SIG-M5 treated with dmso at 0.1 percent for 504 hours (cell line): ENCODE data around the gene SF3A2.
A peak's percentile ranks its signal among the peaks of the same experiment; 100 is the strongest.

Experiments
- DNase-seq: peaks from one replicate; lab custom pipeline; 2025; ENCODE audit not compliant: unreplicated experiment; lab: John Stamatoyannopoulos, UW

The SF3A2 gene

GRCh38 chr19:2226051-2226839 lies 10.4 kb upstream of the SF3A2 start:
- DNase-seq: no peak

DNA sequence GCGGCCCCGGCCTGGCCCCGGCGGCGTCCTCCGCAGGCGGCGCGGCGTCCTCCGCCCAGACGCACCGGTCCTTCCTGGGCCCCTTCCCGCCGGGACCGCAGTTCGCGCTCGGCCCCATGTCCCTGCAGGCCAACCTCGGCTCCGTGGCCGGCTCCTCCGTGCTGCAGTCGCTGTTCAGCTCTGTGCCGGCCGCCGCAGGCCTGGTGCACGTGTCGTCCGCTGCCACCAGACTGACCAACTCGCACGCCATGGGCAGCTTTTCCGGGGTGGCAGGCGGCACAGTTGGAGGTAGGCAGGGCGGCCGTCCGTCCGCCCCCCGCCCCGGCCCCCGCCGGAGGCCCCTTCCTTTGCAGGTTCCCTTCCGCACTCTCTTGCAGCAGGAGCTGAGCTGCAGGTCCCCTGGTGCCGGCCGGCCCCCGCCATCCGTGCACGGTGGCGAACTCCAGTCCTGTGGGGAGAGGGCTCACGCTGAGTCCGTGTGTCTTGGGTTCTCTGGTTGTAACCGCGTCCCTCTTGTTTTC lies 9.7 kb upstream of the SF3A2 start:
- no peak for DNase-seq

GRCh38 chr19:2227415-2228156 lies 9.0 kb upstream of the SF3A2 start:
- DNase-seq: no peak

DNA sequence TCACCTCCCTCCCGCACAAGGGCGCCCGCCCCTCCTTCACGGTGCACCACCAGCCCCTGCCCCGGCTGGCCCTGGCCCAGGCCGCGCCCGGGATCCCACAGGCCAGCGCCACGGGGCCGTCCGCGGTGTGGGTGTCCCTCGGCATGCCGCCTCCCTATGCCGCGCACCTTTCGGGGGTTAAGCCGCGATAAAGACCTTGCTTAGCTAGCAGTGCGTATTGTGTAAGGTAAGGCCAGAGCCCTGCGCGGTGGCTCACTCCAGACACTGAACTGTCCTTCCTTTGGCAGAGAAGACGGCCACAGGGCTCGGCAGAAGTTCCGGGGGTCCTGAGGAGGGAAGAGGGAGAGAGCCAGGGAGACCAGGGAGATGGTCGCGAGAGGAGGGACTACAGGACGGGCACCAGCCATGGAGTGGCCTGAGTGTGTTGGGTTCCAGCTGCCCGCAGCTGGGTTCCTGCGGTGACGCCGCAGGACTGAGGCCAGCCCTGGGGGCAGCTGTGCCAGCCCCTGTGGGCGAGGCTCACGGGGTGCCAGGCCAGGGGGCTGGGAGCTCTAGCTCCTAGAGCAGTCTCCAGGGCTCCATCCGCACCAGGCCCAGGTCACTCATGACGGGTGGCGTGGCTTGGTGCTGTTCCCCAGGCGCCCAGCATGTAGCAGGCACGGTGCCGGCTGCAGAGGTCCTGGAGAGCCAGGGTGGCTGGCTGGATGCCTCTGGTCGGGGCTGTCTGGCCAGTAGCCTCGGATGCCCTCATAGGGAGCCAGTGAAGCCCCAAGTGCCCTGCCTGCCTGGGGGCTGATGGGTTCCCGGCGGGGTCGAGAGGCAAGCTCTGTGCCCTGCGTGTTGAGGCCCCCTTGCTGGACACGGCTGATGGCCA lies 8.2 kb upstream of the SF3A2 start:
- no peak for DNase-seq

DNA sequence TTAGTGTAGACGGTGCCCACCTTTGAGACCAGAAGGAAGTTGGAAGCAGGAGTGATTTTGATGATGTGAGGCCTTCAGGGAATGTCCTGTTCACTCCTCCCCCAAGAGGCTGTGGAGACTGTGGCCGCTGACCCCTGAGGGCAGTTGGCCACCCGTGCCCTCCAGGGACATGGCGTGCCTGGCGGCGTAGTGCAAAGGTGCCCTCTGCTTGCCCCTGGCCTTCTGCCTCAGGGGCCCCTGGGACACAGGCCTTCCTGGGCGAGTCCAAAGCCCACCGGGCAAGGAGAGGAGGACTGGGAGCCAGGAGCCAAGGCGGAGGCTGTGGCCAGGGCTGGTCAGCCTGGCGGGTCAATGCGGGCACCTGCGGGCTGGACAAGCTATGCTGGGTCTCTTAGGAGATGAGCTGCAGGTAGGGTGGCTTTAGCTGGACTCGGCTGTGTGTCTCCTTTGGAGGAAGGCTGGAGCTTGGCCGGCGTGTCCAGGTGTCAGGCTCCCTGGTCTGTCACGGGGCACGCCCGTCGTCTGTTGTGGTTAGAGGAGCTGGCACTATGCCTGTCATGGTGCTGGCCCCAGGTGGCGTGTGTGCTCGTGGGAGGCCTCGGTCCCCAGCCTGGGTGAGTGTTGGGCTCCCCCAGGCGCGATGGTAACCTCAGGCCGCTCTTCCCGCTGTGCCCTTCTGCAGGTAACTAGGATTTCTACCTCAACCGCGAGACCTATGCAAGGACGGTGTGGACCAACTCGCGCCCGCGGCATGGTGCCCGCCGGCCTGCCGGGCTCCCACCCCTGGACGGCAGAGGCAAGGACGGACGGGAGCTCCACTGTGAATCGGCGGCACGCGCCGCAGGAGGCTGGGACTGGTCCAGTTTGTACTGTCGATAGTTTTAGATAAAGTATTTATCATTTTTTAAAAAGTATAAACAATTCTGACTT lies 7.3 kb upstream of the SF3A2 start:
- no peak for DNase-seq

- no peak for DNase-seq
These were observed 6.5 kb upstream of the SF3A2 start for GRCh38 chr19:2230033-2230531.

- no peak for DNase-seq
These were observed 5.7 kb upstream of the SF3A2 start for GRCh38 chr19:2230807-2231533.

DNA sequence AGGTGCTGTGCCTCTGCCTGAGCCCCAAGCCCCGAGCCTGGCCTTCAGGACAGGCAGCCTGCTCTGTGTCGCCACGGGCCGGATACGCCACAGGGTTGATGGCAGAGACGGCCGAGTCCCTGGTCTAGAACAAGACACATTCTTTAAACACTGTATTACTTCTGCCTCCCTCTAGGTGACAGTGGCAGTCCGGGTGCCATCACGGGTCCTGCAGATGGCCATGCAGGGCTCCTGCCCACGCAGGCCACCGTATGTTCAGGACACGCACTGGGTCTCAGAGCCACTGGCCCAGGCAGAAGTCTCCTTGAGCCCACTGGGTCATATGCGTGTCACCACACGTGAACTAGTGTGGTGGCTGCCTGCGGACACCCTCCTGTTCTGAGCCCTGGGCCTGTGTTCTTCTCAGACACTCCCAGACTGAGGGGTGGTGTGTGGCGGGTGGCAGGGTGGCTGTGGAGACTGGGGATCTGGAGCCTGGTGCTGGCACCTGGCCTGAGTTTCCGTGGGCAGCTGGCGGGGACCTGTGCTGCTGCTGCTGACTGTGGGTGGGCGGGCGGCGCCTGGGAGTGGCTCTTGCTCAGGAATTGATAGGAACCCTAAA lies 4.9 kb upstream of the SF3A2 start:
- peak; percentile 25 for DNase-seq

- DNase-seq: no peak
These were observed 4.1 kb upstream of the SF3A2 start for GRCh38 chr19:2232286-2233151.

DNA sequence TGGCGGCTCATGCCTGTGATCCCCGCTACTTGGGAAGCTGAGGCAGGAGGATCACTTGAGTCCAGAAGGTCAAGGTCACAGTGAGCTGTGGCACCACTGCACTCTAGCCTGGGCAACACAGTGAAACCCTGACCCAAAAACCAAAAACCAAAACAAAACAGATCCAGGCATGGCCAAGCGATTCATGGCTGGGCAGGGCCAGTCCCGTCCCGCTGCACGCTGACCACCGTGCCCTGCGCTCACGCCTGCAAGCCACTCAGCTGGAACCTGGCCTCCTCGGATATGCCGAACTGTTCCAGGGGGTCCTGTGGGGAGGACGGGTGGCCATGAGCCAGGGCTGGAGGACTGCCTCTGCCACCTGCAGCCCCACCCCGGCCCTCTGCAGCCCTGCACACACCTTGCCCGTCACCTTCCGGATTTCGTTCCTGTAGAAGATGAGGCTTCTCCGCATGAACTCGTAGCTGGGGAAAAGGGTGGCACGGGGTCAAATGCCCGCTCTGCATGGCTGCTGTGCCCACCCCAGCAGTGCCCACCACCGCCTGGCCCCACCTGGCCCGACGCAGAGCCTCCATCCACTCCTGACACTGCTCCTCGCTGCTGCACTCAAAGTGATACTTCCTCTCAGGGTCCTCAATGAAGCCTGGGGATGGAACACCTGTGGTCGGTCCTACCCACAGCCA lies 2.9 kb upstream of the SF3A2 start:
- DNase-seq: no peak

DNA sequence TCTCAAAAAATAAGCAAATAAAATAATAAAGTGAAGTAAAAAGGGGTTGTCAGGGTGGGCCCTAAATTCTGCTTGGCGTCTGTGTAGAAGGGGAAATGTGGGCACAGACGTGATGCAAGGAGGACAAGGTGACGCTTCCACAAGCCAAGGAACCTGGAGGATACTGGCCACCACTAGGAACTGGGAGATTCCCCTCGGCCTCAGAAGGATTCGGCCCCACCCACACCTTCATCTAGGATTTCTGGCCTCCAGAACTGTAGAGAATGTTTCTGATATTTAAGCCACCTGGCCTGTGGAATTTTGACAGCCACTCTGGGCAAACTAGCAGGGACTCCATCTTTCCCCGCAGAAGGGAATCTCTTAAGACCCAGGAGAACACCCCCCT lies 1.6 kb upstream of the SF3A2 start:
- DNase-seq: no peak

- no peak for DNase-seq
These were observed 1.1 kb upstream of the SF3A2 start for GRCh38 chr19:2235381-2236063.

DNA sequence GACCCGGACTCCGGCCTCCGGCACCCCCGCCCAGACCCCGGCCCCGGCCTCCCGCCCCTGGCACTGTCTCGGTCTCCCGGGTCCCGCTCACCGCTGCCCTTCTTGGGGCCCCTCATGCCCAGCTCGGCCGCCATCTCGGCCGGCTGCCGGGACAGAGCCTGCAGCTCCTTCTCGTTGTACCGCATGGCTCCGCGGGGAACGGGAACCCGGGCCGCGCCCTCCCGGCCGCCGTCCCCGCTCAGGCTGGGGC lies 635 bp upstream of the SF3A2 start:
- DNase-seq: no peak

GRCh38 chr19:2237051-2237868 lies 636 bp downstream of the SF3A2 start:
- DNase-seq: peak; percentile 84

- no peak for DNase-seq
These were observed 1.2 kb downstream of the SF3A2 start for GRCh38 chr19:2237869-2238153.

GRCh38 chr19:2239173-2239572 lies 2.5 kb downstream of the SF3A2 start:
- DNase-seq: peak; percentile 37
